D721Med (cell line): ENCODE data around the gene OGG1.

Experiments
- DNase-seq: peaks from one replicate; pipeline ENCODE4 v3.0.0; 2011; ENCODE audit warnings: low spot score; ENCODE audit not compliant: insufficient read length
- FAIRE-seq: peaks from 2 replicates; lab custom pipeline; 2011; peaks lifted over from hg19 to GRCh38; lab: Jason Lieb, UNC
- CTCF ChIP-seq: IDR thresholded peaks from 2 replicates; pipeline ENCODE4 v1.5.1; 2012; ENCODE audit warnings: mild to moderate bottlenecking, control low read depth; ENCODE audit not compliant: insufficient read depth; ENCODE audit errors: missing control alignments

Gene OGG1

DNA sequence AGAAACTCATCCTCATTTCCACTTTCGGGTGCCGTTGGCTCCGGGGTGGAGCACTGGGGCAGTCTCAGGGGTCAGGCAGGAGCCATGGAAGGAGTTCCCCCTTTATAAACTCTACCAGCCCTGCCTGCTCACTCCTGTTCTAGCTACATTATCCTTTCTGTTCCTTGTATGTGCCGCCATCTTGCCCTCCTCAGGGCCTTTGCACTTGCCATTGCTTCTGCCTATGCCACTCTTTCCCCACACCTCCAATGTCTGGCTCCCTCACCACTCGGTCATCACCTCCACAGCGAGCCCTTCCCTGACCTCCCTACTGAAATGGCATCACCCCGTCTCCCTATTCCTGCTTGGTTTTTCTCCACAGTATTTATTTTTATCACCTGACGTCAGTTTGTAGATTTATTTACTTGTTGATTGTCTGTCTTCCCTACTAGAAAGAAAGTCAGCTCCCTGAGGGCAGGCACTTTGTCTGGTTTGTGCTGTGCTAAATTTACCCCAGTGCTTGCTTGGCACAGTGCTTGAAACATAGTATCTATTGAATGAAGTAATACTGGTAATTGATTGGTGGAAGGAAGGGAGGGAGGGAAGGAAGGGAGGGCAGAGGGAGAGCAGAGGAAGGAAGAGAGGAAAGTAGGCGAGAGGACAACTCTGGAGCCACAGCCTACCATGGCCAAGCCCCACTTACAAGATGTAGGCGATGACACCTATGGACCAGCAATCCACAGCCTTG, 11.2 kb downstream of the OGG1 start:
- no peak for FAIRE-seq
- no peak for DNase-seq
- TF ChIP-seq CTCF: no peak

DNA sequence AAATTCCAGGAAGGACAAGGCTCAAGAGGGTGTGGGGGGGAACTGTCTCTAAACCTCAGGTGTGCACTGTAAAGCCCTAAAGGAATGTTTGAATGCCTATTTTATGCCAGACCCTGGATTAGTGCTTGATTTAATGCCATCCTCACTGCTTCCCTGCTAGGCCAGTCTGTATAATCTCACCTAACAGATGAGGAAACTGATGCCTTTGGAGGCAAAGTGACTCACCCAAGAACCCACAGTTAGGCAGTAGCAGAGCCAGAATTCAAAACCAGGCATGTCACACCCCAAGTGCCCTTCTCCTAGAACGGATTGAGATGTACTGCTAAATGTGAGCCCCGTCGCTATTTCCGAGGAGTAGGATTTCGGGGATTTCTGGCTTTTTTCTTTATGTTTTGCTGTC, 12.2 kb downstream of the OGG1 start:
- no peak for FAIRE-seq
- DNase-seq: no peak
- no peak for TF ChIP-seq CTCF

DNA sequence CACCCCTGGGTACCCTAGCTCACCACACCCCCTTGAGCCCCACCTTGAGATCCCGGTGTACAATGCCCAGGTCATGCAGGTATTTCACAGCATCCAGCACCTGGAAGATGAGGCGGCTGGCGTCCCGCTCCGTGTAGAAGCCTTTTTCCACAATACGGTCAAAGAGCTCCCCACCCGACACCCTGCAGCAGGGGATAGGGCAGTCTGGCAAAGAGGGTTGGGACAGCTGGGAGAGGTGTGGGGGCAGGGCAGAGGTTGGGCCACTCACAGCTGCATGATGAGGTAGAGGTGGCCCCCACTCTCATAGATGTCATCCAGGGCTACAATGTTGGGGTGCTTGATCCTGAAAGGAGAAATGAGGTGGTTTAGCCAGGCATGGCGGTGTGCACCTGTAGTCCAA, 13.1 kb downstream of the OGG1 start:
- DNase-seq (no peak), FAIRE-seq (no peak)
- no peak for TF ChIP-seq CTCF

DNA sequence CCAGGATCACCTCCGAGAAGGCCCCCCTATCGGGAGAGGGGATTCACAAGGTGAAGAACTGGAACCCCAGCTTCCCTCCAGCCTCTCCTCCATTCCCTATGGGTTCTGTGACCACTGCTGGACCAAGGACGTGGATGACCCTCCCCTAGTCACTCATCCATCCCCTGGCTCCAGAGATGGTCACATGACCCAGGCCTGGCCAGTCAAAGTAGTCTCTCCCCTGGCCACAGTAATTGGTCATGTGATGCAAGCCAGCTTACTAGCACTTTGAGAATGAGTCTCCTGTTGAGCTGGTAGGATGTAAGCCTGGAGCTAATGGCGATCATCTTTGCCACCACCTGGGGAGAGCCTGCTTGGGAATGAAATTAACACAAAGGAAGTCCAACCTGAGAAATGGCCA, 16.1 kb downstream of the OGG1 start:
- FAIRE-seq (no peak), DNase-seq (no peak)
- TF ChIP-seq CTCF: no peak

DNA sequence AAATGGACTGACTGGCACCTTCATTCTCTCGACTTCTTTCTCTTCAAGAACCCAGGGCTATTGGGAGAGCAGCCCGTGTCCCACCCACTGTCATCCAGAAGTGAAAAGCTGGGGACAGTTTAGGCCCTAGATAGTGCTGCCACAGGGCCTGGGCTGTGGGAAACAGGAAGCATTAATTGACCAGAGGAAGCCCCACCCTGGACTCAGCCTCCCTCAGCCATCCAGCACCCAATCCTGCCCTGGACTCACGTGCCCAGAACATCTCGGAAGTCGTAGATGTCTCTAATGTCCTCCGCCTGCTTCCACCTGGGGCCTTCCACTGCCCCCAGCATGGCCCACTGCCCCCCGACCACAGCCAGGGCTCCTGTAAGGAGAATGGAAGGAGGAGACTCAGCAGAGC, 17.7 kb downstream of the OGG1 start:
- FAIRE-seq: no peak
- DNase-seq: no peak
- TF ChIP-seq CTCF: no peak

DNA sequence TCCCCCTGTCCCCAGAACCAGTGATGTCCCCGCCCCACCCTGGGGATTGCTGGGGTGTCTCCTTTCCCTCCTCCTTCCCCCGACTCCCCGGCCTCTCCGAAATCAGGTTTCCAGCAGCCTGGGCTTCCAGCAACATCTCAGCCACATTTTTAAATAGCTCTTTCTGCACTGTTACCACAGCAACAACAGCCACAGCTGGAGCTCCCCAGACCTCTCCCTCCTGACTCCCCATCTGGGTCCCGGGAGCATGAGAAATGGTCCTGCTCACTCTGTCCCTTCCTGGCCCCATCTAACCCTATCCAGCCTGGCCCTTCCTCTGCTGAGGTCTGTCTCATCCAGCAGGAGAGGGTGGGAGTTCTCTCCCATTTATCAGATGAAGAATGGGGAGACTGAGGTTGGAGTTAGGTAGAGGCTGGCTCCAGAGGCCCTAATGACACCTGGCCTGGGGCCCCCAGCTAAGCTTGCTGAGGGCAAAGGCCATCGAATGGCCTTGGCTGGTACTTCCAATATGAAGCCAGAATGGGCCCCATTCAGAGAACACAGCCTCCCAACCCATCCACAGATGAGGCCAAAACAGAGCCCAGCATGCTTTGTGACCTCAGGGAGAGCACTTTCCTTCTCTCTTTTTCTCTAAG, 18.5 kb downstream of the OGG1 start:
- TF ChIP-seq CTCF: no peak
- FAIRE-seq (no peak), DNase-seq (no peak)

DNA sequence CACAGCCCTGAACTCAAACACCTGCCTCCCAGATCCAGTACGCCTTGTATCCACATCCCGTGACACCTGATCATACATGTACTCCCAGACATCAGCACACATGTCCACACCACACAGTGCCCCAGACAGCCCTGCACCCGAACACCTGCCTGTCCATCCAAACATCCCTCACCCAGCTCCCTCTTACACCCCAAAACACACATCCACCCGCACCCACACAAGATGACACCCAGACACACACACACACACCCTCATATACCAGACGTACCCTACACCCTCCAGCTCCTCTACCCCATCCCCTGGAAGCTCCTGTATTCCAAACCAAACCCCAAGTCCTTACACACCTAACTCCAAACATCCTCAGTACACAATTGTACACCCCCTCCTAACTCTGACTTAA, 19.3 kb downstream of the OGG1 start:
- DNase-seq (no peak), FAIRE-seq (no peak)
- TF ChIP-seq CTCF: no peak
